ENCODE data around the gene KDM2B.

Gene KDM2B

GRCh38 chr12:121536054-121536898, 44.5 kb downstream of the KDM2B start:
- DNase-seq = peak; percentile 63
- in situ Hi-C loops (cut with HindIII; ENCODE audit: low pct_ligation_motif_present, low pct_unique_long_range_greater_than_20kb, low sequenced_read_pairs) = no loop called here

- no peak for DNase-seq
- in situ Hi-C loops (cut with HindIII; ENCODE audit: low pct_ligation_motif_present, low pct_unique_long_range_greater_than_20kb, low sequenced_read_pairs) = no loop called here
Measured at GRCh38 chr12:121535150-121536053, 45.4 kb downstream of the KDM2B start.

- in situ Hi-C loops (cut with HindIII; ENCODE audit: low pct_ligation_motif_present, low pct_unique_long_range_greater_than_20kb, low sequenced_read_pairs) = no loop called here
- no peak for DNase-seq
Measured at GRCh38 chr12:121534495-121535148, 46.2 kb downstream of the KDM2B start.

GRCh38 chr12:121533394-121534090, 47.3 kb downstream of the KDM2B start:
- in situ Hi-C loops (cut with HindIII; ENCODE audit: low pct_ligation_motif_present, low pct_unique_long_range_greater_than_20kb, low sequenced_read_pairs) = no loop called here
- DNase-seq = no peak

GRCh38 chr12:121532503-121533393, 48.1 kb downstream of the KDM2B start:
- DNase-seq = no peak
- in situ Hi-C loops (cut with HindIII; ENCODE audit: low pct_ligation_motif_present, low pct_unique_long_range_greater_than_20kb, low sequenced_read_pairs) = no loop called here

- in situ Hi-C loops (cut with HindIII; ENCODE audit: low pct_ligation_motif_present, low pct_unique_long_range_greater_than_20kb, low sequenced_read_pairs) = no loop called here
- DNase-seq = no peak
Measured at GRCh38 chr12:121531356-121531750, 49.5 kb downstream of the KDM2B start.

GRCh38 chr12:121530600-121531355, 50.0 kb downstream of the KDM2B start:
- peak; percentile 58 for DNase-seq
- in situ Hi-C loops (cut with HindIII; ENCODE audit: low pct_ligation_motif_present, low pct_unique_long_range_greater_than_20kb, low sequenced_read_pairs) = no loop called here

GRCh38 chr12:121529184-121529583, 51.6 kb downstream of the KDM2B start:
- no peak for DNase-seq
- in situ Hi-C loops (cut with HindIII; ENCODE audit: low pct_ligation_motif_present, low pct_unique_long_range_greater_than_20kb, low sequenced_read_pairs) = no loop called here

- in situ Hi-C loops (cut with HindIII; ENCODE audit: low pct_ligation_motif_present, low pct_unique_long_range_greater_than_20kb, low sequenced_read_pairs) = no loop called here
- no peak for DNase-seq
Measured at GRCh38 chr12:121525411-121525810, 55.4 kb downstream of the KDM2B start.

GRCh38 chr12:121524196-121524916, 56.5 kb downstream of the KDM2B start:
- no peak for DNase-seq

GRCh38 chr12:121523741-121524140, 57.1 kb downstream of the KDM2B start:
- no peak for DNase-seq
- in situ Hi-C loops (cut with HindIII; ENCODE audit: low pct_ligation_motif_present, low pct_unique_long_range_greater_than_20kb, low sequenced_read_pairs) = no loop called here

More at GRCh38 chr12:121524196-121524916, 56.5 kb downstream of the KDM2B start:
- in situ Hi-C loops (cut with HindIII; ENCODE audit: low pct_ligation_motif_present, low pct_unique_long_range_greater_than_20kb, low sequenced_read_pairs) = no loop called here

GRCh38 chr12:121522971-121523370, 57.9 kb downstream of the KDM2B start:
- DNase-seq = no peak
- in situ Hi-C loops (cut with HindIII; ENCODE audit: low pct_ligation_motif_present, low pct_unique_long_range_greater_than_20kb, low sequenced_read_pairs) = no loop called here

- in situ Hi-C loops (cut with HindIII; ENCODE audit: low pct_ligation_motif_present, low pct_unique_long_range_greater_than_20kb, low sequenced_read_pairs) = no loop called here
Measured at GRCh38 chr12:121520586-121521086, 60.2 kb downstream of the KDM2B start.

GRCh38 chr12:121520119-121520518, 60.7 kb downstream of the KDM2B start:
- in situ Hi-C loops (cut with HindIII; ENCODE audit: low pct_ligation_motif_present, low pct_unique_long_range_greater_than_20kb, low sequenced_read_pairs) = no loop called here
- no peak for DNase-seq

More at GRCh38 chr12:121520586-121521086, 60.2 kb downstream of the KDM2B start:
- DNase-seq = no peak

- DNase-seq = no peak
- in situ Hi-C loops (cut with HindIII; ENCODE audit: low pct_ligation_motif_present, low pct_unique_long_range_greater_than_20kb, low sequenced_read_pairs) = no loop called here
Measured at GRCh38 chr12:121519227-121519626, 61.6 kb downstream of the KDM2B start.

- in situ Hi-C loops (cut with HindIII; ENCODE audit: low pct_ligation_motif_present, low pct_unique_long_range_greater_than_20kb, low sequenced_read_pairs) = no loop called here
- no peak for DNase-seq
Measured at GRCh38 chr12:121518656-121519055, 62.2 kb downstream of the KDM2B start.

Data from ACHN (cell line).